ENCODE measurements around the gene KCNT1. TPM values are rescaled to one million over a fixed set of nuclear protein-coding genes. Genes with fewer than 3 reads are reported as not detected.

The KCNT1 gene
- total and polyA plus RNA-seq, 9 donors, result 0.83 to 12.0 (median 3.7) TPM

DNA sequence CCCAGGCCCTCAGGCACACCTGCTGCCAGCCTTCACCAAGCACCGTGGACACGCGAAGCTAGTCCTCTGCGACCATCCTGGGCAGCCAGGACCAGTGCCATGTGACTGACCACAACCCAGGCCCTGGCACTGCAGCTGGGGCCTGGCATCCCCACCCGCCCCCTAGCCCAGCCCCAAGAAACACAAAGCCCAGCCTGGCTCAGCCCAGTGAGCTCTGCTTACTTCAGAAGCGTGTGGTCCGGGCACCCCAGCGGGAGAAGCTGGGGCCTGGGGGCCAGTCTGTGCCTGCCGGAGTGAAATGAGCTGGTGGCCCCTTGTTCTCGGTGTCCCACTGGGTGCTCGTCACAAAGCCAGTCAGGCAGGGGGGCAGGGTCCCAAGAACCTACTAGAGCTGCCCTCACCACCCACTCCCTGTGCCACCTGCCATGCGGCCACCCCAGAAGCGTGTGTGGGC lies 87.9 kb downstream of the KCNT1 start:
- Histone ChIP-seq H3K27ac (no peak overlapping the region), H3K4me1 (ENCODE audit: insufficient read depth) (no peaks in the 10 kb centered on the region), H3K36me3 (no peaks in the 10 kb centered on the region), H3K4me3 (no peak overlapping the region), H3K27me3 (no peaks in the 10 kb centered on the region), H3K9me3 (no peaks in the 10 kb centered on the region)
- no peak for DNase-seq
- 94 to 97% (median 95%) methylated on average over 8 to 13 of the region's 13 CpGs for WGBS, 3 donors
- intact Hi-C loops (cut with DNase I), result loop anchor here in 1 of 4 donors (10.0 kb wide), 1 partner anchor 495 kb away; no protein-coding TSS in a partner anchor
- TF ChIP-seq POLR2A (IDR thresholded peaks at IDR 0.05) (no peak), EP300 (IDR thresholded peaks at IDR 0.05) (no peak)
- TF ChIP-seq, protein P1, sequence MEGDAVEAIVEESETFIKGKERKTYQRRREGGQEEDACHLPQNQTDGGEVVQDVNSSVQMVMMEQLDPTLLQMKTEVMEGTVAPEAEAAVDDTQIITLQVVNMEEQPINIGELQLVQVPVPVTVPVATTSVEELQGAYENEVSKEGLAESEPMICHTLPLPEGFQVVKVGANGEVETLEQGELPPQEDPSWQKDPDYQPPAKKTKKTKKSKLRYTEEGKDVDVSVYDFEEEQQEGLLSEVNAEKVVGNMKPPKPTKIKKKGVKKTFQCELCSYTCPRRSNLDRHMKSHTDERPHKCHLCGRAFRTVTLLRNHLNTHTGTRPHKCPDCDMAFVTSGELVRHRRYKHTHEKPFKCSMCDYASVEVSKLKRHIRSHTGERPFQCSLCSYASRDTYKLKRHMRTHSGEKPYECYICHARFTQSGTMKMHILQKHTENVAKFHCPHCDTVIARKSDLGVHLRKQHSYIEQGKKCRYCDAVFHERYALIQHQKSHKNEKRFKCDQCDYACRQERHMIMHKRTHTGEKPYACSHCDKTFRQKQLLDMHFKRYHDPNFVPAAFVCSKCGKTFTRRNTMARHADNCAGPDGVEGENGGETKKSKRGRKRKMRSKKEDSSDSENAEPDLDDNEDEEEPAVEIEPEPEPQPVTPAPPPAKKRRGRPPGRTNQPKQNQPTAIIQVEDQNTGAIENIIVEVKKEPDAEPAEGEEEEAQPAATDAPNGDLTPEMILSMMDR (IDR thresholded peaks at IDR 0.05), result no peak

DNA sequence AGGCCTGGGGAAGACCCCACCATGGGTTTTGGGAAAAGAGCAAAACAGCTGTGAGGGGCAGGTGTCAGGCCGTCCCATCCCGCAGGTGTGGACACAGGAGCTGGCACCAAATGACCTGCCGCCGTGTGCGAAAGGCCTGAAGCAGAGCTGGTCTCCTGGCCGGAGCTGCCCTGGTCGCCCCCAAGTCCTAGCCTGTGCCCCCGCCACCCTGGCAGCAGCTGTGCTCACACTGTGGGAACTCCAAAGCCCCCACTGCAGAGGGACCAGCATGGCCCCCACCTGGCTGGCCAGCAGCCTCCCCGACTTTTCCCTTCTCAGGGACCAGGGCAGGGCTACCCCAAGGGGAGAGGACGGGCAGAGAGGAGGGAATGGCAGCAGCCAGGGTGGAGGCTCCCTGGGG lies 88.4 kb downstream of the KCNT1 start:
- no peak for DNase-seq
- Histone ChIP-seq H3K27me3 (no peaks in the 10 kb centered on the region), H3K4me1 (ENCODE audit: insufficient read depth) (no peaks in the 10 kb centered on the region), H3K4me3 (no peak overlapping the region), H3K36me3 (no peaks in the 10 kb centered on the region), H3K9me3 (no peaks in the 10 kb centered on the region), H3K27ac (no peak overlapping the region)
- 86 to 94% (median 88%) methylated on average over 10 of the region's 10 CpGs for WGBS, 3 donors
- intact Hi-C loops (cut with DNase I), result loop anchor here in 1 of 4 donors (10.0 kb wide), 1 partner anchor 494 kb away; no protein-coding TSS in a partner anchor
- TF ChIP-seq EP300 (IDR thresholded peaks at IDR 0.05), result no peak
- no peak for TF ChIP-seq POLR2A (IDR thresholded peaks at IDR 0.05)
- TF ChIP-seq, protein P1 (IDR thresholded peaks at IDR 0.05), result no peak

DNA sequence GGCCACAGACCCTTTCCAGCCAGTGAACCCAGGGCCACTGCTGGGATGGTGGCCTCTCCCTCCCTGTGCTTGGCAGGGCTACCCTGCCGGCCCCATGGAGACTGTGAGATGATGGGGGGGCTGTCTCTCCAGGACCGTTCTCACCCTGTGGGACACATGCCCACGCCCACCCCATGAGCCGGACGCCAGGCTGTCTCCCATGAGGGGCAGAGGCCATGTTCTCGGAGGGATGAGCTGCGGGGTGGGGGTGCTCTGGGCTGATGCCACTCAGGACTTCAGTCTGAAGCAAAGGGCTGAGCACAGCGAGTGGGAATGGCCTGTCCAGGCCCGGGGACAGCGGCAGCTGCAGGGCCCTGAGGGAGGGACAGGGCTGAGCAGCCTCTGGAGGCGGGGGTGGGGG lies 88.9 kb downstream of the KCNT1 start:
- no peak for TF ChIP-seq EP300 (IDR thresholded peaks at IDR 0.05)
- no peak for TF ChIP-seq POLR2A (IDR thresholded peaks at IDR 0.05)
- TF ChIP-seq, protein P1 (IDR thresholded peaks at IDR 0.05), result no peak
- Histone ChIP-seq H3K27ac (no peak overlapping the region), H3K36me3 (no peaks in the 10 kb centered on the region), H3K27me3 (no peaks in the 10 kb centered on the region), H3K4me3 (no peak overlapping the region), H3K4me1 (ENCODE audit: insufficient read depth) (no peaks in the 10 kb centered on the region), H3K9me3 (no peaks in the 10 kb centered on the region)
- DNase-seq, result no peak
- WGBS, 3 donors, result 67 to 69% (median 68%) methylated on average over 10 to 11 of the region's 11 CpGs
- intact Hi-C loops (cut with DNase I), result loop anchor here in 1 of 4 donors (10.0 kb wide), 1 partner anchor 494 kb away; no protein-coding TSS in a partner anchor

DNA sequence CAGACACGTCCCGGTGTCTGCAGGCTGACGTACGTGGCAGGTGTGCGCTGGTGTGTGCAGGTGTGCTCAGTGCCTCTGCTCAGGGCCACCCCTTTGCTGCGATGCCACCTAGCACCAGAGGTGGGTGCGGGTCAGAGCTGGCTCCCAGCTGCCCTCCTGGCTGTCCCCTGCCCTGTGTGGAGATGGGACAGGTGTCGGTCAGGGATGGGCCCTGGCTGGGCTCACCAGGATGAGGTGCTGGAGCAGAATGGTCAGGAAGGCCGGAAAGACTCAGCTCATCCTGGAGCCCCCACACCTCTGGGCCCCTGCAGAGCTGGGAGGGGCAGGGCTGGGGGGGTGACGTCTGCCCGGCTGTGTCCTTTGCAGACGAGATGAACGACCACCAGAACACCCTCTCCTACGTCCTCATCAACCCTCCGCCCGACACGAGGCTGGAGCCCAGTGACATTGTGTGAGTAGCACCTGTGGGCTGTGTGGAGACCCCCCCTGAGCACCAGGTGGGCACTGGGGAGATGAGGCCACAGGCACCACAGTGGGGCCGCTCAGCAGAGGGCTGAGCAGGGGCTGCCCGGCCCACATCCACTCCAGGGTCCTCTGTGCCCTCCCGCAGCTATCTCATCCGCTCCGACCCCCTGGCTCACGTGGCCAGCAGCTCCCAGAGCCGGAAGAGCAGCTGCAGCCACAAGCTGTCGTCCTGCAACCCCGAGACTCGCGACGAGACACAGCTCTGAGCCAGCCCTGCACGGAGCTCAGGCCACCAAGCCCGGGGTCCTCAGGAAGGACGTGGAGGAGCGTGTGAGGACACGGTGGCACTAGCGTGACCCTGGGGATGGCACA lies 89.7 kb downstream of the KCNT1 start:
- Histone ChIP-seq H3K4me1 (ENCODE audit: insufficient read depth) (no peaks in the 10 kb centered on the region), H3K36me3 (no peaks in the 10 kb centered on the region), H3K9me3 (no peaks in the 10 kb centered on the region), H3K4me3 (no peak overlapping the region), H3K27me3 (no peaks in the 10 kb centered on the region), H3K27ac (no peak overlapping the region)
- DNase-seq, result no peak
- 53 to 63% (median 56%) methylated on average over 34 to 35 of the region's 35 CpGs for WGBS, 3 donors
- no peak for TF ChIP-seq EP300 (IDR thresholded peaks at IDR 0.05)
- TF ChIP-seq POLR2A (IDR thresholded peaks at IDR 0.05), result no peak
- TF ChIP-seq, protein P1 (IDR thresholded peaks at IDR 0.05), result no peak
- intact Hi-C loops (cut with DNase I), result loop anchor here in 1 of 4 donors (10.0 kb wide), 1 partner anchor 493 kb away; no protein-coding TSS in a partner anchor
